Stimulated activated CD8-positive, alpha-beta memory T cell treated with anti-CD3 and anti-CD28 coated beads, Interleukin-15, amount 100 ng/mL, for 24 hours (primary cell): ENCODE measurements around the gene ACKR3.

Source experiments
- DNase-seq: peaks from one replicate; pipeline ENCODE4 v3.0.0-alpha.2; 2020; ENCODE audit warnings: low read depth

Gene ACKR3

GRCh38 chr2:236631856-236632291 is 62.2 kb downstream of the ACKR3 start:
- no peak for DNase-seq
